Activated gamma-delta T cell treated with Interleukin-2 at 50 U/mL for 16 hours (primary cell): ENCODE data around the gene CSNK1G2.

ENCODE experiments used
- DNase-seq: peaks from one replicate; pipeline ENCODE4 v3.0.0-alpha.2; 2020

Gene CSNK1G2

GRCh38 chr19:1990230-1991017, 49.5 kb downstream of the CSNK1G2 start:
- no peak for DNase-seq

DNA sequence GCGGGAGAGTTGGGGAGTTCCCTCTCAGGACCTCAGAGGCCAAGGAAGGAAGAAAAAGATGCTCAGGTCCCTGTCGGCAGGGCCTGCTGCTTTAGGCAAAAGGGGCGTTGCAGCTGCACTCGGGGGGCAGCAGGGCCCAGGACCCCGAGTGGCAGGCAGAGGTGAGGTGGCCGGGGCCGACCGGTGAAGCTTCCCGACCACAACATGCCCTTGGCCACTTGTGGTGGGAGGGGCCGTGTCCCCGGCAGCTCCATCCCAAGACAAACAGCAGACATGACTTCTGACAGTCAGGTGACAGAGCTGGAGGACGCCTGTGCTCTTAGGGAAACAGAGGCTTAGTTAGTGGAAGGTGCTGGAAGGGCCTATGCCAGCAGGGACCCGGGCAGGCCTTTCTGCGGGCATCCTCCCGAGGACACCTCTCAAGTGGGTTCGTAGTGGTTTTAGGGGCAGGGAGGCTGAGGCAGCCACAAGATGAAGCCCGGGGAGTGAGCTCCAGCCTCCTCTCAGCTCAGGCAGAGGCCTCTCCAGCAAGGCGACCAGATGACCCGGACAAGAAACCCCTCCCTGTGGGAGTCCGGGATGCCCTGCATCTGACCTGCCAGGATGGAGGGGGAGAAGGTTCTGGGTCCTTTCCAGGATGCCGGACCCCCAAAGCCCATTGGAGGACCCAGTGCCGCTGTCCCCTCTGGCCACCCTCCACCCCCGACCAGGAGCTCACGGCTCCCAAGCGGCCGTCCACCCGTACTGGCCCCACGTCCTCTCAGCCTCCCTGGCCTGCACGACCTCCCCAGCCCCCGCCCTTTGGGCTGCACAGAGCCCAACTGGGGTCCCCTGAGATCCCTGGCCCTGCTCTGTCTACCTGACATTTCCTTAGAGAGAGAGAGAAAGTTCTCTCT, 50.3 kb downstream of the CSNK1G2 start:
- DNase-seq, result no peak

DNA sequence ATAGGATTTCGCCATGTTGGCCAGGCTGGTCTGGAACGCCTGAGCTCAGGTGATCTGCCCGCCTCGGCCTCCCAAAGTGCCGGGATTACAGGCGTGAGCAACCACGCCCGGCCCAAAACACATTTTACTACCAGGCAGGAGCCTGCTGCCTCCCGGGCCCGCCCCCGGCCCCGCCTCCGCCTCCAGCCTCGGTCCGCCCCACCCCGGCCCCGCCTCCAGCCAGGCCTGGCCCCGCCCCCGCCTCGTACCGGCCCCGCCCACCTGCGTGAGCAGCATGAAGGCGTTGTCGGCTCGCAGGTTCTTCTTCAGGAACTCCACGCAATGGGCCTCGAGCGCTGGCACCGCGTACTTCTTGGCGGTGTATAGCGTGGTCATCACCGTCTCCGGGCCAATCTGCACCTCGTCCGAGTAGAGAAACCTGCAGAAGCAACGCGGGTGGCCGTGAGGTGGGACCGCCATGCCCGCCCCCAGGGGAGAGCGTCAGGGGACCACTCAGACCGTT, 51.8 kb downstream of the CSNK1G2 start:
- DNase-seq, result no peak

DNA sequence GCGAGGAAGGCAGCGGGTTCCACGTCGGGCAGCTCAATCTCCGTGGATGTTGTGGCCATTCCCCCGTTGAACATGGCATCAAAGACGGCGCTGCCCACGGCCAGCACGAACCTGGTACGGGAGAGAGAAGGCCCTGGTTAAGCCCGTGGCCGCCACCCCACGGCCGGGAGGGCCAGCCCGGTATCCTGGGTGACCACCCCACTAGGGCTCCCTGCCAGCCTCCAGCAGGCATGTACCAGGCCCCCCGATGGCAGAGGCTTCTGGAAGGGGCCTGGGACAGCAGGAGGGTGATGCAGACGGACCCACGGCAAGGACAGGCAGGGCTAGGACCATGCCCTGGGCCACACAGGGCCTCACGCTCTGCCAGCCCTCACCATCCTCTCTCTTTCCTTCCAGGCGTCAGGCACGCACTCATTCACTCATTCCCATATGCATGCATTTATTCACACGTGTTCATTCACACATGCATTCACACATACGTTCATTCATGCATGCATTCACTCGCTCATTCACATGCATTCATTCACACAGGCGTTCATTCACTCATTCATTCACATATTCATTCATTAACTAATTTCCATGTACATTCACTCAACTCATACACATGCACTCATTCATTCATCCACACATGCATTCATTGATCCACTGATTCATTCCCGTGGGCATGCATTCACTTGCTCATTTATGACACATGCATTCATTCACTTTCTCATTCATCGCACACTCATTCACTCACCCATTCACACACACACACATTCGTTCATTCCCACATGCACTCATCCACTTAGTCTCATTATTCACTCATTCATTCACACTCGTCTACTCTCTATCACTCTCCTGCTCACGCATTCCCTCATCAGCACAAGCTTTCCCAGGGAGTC, 56.6 kb downstream of the CSNK1G2 start:
- no peak for DNase-seq

DNA sequence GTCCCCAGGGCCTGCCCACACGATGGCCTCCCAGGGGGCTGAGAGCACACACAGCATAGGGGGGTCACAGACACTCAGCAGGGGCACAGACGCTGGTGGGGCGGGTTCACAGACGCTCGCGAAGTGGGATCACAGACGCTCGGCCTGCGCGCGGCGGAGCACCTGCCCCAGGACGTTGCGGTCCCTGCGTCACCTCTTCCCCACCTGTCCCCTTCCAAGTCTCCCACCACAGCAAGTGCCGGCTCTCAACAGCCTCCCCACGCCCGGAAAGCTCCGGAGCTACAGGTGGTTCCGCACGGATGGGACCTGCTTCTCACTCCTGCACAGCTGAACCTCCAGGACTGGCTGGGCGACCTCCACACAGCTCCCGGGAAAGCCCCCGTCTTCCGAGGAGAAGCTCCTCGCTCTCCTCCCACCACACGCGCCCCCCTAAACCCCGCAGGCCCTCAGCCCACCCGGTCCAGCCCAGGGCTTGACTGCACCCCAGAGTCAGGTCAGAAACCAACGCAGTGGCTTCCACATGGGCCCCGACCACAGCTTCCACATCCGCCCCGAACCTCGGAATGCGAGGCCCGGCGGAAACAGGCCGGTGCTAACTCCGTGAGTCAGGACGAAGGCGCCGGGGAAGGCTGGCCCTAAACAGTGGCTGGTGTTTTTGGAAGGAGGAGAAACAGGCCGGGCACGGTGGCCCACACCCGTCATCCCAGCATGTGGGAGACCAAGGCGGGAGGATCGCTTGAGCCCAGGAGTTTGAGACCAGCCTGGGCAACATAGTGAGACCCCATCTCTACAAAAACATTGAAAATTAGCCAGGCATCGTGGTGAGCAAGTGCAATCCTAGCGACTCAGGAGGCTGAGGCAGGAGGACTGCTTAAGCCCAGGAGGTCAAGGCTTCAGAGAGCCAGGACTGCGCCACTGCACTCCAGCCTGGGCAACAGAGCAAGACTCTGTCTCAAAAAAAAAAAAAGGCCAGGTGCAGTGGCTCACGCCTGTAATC, 58.0 kb downstream of the CSNK1G2 start:
- DNase-seq, result no peak

DNA sequence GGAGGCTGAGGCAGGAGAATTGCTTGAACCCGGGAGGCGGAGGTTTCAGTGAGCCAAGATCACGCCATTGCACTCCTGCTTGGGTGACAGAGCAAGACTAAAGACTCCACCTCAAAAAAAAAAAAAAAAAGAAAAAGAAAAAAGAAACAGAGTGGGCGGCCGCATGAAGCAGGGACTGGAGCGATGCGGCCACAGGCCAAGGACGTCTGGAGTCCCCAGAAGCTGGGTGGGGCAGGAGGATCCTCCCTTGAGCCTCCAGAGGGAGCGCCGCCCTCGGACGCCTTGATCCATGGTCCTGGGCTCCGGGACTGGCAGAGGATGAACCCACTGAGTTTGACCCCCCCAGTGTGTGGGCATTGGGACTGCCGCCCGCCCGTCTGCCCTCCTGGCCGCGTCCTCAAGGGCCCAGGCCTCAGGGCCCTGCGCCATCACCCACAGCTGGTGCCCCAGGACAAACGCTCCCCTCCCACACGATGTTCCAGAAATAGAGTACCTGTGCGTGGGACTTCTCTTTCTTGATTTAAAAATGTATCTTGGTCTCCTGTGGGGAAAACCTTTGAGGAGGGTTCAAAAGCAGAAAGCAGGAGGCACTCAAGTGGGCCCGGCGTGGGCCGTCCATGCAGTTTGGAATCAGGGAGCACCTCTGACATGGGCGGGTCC, 59.0 kb downstream of the CSNK1G2 start:
- no peak for DNase-seq

GRCh38 chr19:2003874-2004273, 62.9 kb downstream of the CSNK1G2 start:
- DNase-seq, result no peak

- DNase-seq, result no peak
These were observed 69.2 kb downstream of the CSNK1G2 start for GRCh38 chr19:2010135-2010668.

DNA sequence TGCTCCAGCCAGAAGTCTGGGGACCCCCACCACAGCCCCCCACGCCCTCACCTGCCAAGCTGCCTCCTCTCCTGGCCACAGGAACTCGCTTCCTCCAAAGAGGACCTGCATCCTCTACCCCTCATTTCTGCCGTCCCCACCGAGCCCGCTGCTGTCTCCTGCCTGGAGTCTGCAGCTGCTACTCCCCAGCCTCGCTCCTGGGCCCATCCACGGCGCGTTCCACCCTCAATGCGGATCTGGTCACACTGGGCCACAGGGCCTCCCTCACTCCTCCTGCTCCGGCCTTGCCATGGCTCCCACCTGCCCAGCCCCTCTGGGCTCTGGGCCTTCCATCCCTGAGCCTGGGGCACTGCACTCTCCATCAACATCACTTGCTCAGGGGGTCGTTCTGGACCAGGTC, 70.2 kb downstream of the CSNK1G2 start:
- no peak for DNase-seq

- DNase-seq, result no peak
These were observed 72.1 kb downstream of the CSNK1G2 start for GRCh38 chr19:2012941-2013682.

DNA sequence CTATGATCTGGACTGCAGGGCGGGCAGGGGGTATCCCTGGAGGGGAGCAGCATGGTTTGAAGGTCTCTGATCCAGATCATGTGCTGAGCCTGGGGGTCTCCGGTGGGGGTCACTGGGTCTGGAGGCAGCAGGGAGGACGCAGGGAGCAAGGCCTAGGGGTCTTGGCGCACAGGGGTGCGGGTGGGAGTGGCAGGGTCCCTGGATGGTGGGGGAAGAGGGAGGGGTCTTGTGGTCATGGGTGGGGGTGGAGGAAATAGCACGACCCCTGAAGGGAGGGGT, 72.7 kb downstream of the CSNK1G2 start:
- DNase-seq, result no peak

- DNase-seq, result no peak
These were observed 73.2 kb downstream of the CSNK1G2 start for GRCh38 chr19:2014131-2014571.

DNA sequence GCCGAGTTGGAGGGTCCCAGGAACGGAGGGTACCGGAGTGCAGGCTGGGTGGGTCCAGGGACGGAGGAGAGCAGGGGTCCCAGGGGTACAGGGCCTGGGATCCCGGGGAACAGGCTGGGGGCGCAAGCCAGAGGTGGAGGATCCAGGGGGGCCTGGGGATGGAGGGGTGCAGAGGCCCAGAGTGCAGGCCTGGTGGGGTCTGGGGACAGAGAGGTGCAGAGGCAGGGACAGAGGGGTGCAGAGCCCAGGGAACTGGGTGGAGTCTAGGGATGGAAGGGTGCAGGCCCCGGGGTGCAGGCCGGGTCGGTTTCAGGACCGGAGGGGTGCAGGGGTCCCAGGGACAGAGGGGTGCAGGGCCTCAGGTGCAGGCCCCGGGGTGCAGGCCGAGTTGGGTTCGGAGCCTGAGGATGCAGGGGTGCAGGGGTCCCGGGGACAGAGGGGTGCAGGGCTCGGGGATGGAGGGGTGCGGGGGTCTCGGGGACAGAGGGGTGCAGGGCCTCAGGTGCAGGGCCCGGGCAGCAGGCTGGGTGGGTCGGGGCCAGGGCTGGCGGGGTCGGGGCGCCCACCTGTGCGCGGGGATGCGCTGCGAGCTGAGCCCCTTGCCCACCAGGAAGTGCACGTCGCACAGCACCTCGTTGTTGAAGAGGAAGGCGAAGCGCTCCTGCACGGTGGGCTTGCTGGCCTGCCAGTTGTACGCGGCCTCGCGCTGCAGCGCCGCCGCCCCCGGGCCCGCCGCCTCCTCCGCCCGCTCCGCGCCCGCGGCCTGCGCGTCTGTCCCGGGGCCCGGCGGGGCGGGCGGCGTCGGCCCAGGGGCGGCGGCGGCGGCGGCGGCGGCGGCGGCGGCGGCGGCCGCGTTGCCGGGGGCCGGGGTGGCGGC, 74.0 kb downstream of the CSNK1G2 start:
- no peak for DNase-seq

DNA sequence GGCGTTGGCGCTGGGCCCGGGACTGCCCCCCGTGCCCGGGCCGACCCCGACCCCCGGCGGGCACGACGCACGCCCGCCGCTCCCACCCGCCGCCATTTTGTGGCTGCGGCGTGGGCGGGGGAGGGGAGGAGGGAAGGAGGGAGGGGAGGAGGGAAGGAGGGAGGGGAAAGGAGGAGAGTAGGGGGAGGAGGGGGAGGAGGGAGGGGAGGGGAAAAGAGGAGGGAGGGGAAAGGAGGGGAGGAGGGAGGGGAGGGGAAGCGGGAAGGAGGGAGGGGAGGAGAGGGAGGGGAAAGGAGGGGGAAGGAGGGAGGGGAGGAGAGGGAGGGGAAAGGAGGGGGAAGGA, 74.6 kb downstream of the CSNK1G2 start, which contains the start of gene BTBD2:
BTBD2 (minus strand) TSS at position 107 of the 343 bp plus-strand sequence; CDS start at position 96, 11 bp downstream.
- no peak for DNase-seq

DNA sequence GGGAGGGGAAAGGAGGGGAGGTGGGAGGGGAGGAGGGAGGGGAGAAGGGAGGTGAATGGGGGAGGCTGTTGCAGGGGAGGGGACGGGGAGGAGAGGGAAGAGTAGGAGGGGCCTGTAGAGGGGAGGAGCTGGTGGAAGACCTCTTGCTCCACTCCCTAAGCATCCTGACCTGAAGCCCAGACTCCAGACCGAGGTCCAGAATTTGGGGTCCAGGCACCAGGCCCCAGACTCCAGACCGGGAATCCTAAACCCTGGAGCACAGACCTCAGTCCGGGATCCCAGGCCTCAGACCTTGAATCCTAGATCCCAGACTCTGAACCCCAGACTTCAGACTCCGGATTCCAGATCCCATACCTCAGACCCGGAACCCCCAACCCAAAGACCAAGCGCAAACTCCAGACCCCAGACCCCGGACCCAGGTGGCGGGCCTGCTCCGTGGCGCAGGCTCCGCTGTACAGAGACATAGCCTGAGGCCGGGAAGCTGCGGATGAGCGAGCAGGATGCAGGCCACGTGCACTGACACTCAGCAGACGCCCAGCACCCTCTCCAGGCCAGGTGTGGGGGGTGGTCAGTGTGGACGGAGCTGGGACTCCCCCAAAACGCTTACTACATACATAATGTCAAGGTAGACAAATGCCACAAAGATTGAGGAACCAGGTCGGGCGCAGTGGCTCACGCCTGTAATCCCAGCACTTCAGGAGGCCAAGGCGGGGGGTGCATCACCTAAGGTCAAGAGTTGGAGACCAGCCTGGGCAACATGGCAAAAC, 75.3 kb downstream of the CSNK1G2 start:
- peak; percentile 50 for DNase-seq

- no peak for DNase-seq
These were observed 77.8 kb downstream of the CSNK1G2 start for GRCh38 chr19:2018752-2019151.

DNA sequence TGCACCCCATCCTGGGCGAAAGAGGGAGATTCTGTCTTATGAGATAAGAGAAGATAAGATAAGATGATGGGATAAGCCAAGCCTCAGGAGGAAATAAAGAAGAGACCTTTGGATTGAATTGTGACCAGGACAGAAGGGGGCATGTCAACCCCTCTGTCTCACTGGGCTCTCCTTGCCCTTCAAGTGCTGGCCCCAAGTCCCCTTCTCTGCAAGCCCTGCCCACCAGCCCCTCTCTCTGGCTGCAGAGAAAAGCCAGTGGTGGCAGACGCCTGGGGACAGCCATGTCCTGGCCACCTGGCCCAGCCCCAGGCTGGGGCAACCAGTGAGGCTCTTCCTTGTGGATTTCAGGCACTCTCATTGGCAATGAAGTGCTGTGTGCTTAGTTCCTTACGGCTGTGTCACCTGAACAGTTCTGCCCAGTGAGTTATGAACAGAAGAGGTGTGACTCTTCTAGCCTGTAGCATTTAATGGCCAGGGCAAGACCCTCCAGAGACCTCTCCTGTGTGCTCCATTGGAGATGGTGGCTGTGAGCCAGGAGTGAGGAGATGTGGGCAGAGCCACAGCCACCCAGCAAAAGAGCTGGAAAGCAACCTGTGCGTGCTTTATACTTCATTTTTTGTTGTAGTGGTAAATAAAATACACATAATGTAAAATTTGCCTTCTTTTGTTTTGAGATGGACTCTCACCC, 80.6 kb downstream of the CSNK1G2 start:
- no peak for DNase-seq

DNA sequence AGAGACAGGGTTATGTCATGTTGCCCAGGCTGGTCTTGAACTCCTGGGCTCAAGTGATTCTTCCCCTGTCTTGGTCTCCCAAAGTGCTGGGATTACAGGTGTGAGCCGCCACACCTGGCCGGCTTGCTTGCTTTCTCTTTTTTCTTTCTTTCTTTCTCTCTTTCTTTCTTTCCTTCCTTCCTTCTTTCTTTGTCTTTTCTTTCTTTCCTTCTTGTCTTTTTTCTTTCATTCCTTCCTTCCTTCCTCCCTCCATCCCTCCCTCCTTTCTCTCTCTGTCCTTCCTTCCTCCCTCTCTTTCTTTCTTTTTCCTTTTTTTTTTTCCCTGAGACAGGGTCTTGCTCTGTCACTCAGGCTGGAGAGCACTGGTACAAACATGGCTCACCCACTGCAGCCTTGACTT, 81.3 kb downstream of the CSNK1G2 start:
- no peak for DNase-seq
